ENCODE data around the gene GSTO2.

DNA sequence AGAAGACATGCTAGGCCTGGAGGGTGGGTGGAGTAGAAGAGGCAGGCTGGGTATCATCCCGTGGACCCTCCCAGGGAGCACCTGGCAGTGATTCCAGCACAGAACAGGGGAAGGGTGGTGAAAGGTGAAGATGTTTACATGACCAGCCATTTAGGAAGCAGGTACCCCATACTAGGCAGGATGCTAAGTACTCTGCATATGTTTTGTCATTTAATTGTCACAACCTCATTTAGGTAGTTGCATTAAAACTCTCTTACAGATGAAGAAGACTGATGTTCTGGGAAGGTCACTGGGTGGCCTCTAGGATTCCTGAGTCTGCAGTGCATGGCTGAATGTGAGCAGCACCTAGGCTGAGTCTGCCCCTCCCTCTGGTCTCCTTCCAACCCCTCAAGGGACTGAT lies 54.1 kb downstream of the GSTO2 start:
- no peak for TF ChIP-seq SRSF9 (IDR thresholded peaks at IDR 0.05; ENCODE audit: borderline replicate concordance, insufficient read depth, low read depth, low read length, poor library complexity, severe bottlenecking)
- TF ChIP-seq BRCA1 (CRISPR knock-in tag; IDR thresholded peaks at IDR 0.05): no peak
- no peak for TF ChIP-seq MYC (CRISPR knock-in tag; IDR thresholded peaks at IDR 0.05; ENCODE audit: borderline replicate concordance)

All from HepG2 (cell line).